GM06990 (cell line): ENCODE measurements around the gene MT4.
A peak's percentile ranks its signal among the peaks of the same experiment; 100 is the strongest.
"Not testable (repeated sequence)": the region's sequence is repeated elsewhere in the genome, so short reads cannot be mapped to it uniquely, and the experiment has no call there.

Source experiments
- DNase-seq: peaks from one replicate; pipeline ENCODE4 v3.0.0-alpha.2; 2011; ENCODE audit not compliant: insufficient read length; ENCODE audit errors: extremely low read depth
- H3K27me3 ChIP-seq: replicated peaks from 2 replicates; pipeline ENCODE4 v1.6.0; 2011; ENCODE audit warnings: low read length; ENCODE audit not compliant: control insufficient read depth, insufficient read depth
- H3K36me3 ChIP-seq: 2 replicates; pipeline ENCODE4 v1.5.1; 2011; ENCODE audit warnings: low read length; ENCODE audit not compliant: control insufficient read depth, insufficient read depth
- H3K4me3 ChIP-seq: replicated peaks from 2 replicates; pipeline ENCODE4 v1.5.1; 2011; ENCODE audit warnings: low read depth, mild to moderate bottlenecking, control low read depth, low read length
- CTCF ChIP-seq: IDR thresholded peaks from 2 replicates; pipeline ENCODE4 v1.5.1; 2011; ENCODE audit warnings: low read length, control low read depth, mild to moderate bottlenecking, inconsistent platforms; ENCODE audit not compliant: insufficient read depth, poor library complexity, severe bottlenecking

The MT4 gene

GRCh38 chr16:56576585-56577299 lies 11.9 kb downstream of the MT4 start:
- no peaks in the 10 kb centered on the region for H3K36me3 ChIP-seq
- no peak overlapping the region for H3K4me3 ChIP-seq
- DNase-seq, result peak; percentile 66
- H3K27me3 ChIP-seq, result no peaks in the 10 kb centered on the region; the same call in 1 of the 2 replicates
- peak; percentile 93 for TF ChIP-seq CTCF

DNA sequence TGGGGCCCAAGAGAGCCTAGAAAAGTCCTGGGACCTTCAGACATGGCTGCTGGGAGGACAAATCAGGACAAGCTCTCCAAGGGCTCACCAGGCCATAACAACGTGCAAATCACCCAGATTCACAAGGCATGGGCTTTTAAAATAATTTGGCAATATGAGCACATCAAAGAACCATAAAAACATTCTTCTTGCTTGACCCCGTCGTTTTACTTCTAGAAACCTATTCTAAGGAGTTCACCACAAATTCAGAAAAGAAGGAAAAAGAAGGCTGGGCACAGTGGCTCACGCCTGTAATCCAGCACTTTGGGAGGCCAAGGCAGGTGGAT lies 12.4 kb downstream of the MT4 start:
- Histone ChIP-seq H3K27me3 (no peaks in the 10 kb centered on the region; the same call in 1 of the 2 replicates), H3K36me3 (no peaks in the 10 kb centered on the region), H3K4me3 (no peak overlapping the region)
- no peak for DNase-seq
- TF ChIP-seq CTCF, result no peak

DNA sequence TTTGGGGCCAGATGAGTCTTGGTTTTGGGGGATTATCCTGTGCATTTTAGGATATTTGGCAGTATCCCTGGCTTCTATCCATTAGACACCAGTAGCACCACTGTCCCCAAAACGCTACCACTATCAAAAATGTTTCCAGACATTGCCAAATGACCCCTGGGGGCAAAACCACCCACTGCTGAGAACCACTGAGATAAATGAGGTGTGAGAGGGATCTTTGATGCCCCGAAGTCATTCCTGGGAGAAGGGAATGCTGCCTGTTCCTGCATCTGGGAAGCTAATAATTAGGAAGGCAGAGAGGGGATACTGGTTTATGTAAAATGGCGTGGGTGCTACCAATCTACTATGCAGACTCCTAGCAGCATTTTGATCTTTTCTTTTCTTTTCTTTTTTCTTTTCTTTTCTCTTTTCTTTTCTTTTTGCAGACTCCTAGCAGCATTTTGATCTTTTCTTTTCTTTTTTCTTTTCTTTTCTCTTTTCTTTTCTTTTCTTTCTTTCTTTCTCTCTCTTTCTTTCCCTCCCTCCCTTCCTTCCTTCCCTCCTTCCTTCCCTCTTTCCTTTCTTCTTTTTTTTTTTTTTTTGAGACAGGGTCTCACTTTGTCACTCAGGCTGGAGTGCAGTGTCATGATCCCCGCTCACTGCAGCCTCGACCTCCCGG lies 15.6 kb downstream of the MT4 start:
- DNase-seq, result no peak
- TF ChIP-seq CTCF, result no peak

DNA sequence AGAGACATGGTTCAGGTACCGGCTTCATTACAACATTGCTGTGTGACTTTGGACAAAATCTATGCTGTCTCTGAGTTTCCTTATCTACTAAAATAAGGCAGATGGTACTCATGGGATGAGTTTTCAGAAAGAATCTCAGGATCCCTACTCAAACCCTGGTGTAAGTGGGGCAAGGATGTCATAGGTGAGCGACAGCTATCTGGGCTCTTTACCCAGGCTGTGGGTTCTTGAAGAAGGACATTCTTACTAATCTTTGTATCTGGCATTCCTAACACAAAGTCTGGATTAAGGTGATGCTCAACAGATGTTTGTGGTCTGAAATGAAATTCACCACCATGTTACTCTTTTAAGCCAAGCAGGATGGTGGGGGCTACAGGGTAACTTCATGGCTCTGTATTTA lies 18.0 kb downstream of the MT4 start:
- not testable (repeated sequence) for H3K36me3 ChIP-seq, H3K4me3 ChIP-seq, DNase-seq, H3K27me3 ChIP-seq

More for the DNA sequence above, 15.6 kb downstream of the MT4 start:
- H3K36me3 ChIP-seq, result no peaks in the 10 kb centered on the region
- no peaks in the 10 kb centered on the region; the same call in 1 of the 2 replicates for H3K27me3 ChIP-seq
- no peak overlapping the region for H3K4me3 ChIP-seq

DNA sequence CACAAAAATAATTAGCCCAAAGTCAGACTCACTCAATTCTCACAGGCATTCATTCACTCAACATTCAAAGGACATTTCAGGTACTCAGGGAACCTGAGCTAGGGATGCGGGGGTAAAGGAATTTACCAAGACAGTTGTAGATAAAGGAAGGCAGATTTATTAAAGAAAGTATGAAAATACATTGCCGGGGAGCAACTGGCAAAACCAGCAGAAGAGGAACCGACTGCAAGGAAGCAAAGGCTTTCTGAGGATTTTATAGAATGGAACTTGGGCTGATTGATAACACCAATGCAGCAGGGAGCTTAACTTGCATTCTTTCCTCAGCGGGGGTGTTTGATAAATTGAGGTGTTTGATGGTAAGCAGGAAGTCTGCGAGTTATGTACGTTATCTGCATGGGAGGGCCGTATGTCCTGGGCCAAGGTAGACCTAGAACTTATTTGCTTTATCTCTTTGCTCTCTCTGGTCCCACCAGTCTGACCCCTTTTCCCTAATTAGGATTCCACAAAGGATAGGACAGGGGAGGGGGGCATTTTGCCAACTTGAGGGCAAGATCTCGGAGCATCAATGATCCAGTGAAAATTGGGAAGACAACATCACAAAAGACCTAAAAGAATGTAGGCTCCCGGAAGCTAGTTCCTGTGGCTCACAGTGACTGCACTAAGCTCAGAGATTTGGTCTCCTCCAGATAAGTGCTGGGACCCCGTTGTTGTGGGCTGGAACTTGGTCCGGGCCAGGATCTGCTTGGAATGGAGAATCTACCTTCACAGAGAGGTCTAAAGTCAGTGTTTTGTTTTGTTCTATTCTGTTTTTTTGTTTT lies 18.7 kb downstream of the MT4 start:
- DNase-seq, result no peak
- no peaks in the 10 kb centered on the region for H3K27me3 ChIP-seq
- H3K4me3 ChIP-seq, result no peak overlapping the region
- no peaks in the 10 kb centered on the region for H3K36me3 ChIP-seq
- TF ChIP-seq CTCF, result no peak

- H3K36me3 ChIP-seq, result no peaks in the 10 kb centered on the region
- DNase-seq, result no peak
- H3K27me3 ChIP-seq, result no peaks in the 10 kb centered on the region; the same call in 1 of the 2 replicates
- no peak for TF ChIP-seq CTCF
- H3K4me3 ChIP-seq, result no peak overlapping the region
Measured at GRCh38 chr16:56584276-56584675, 19.4 kb downstream of the MT4 start.
